ENCODE data around the gene LPO. TPM values are rescaled to one million over a fixed set of nuclear protein-coding genes. Genes with fewer than 3 reads are reported as not detected.
A peak's percentile ranks its signal among the peaks of the same experiment; 100 is the strongest.

Gene LPO
- total and polyA plus RNA-seq, 10 of the 15 experiments (the other 5 are each of a cell fraction or from before 2014, with no cell fraction given), result 0.03 to 0.11 (median 0.06) TPM; not detected in 7

DNA sequence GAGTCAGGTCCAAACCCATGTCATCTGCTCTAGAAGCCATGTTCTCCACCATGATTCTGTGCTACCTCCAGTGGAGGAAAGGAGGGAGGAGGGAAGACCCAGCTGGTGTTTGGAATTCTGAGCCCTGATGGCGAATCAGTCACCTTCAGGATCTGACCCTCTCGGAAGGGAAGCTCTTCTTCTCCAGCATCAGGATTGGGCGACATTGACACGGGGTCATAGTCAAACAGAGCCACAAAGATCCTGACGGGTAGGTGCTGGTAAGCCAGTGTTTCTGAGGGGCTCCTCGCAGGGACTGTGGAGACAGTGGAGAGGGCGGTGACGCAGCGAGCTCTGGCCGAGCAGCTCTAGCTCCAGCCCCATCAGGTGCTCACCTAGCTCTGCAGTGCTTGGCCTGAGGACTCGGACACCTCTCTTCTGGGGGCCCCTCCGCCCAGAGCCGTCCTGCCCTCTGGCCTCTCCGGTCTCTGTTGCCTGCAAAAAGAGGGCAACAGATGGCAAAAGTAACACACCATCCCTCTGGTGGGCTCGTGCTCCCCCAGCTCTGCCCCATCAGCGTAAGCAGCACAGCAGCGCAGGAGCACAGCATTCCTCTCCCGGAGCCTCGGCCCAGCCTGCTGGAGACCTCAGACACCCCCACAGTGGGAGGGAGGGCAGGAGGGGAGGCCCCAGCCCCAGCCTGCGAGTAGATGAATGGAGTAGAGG is 69.2 kb downstream of the LPO start:
- Histone ChIP-seq H3K4me2 (ENCODE audit: control insufficient read depth, insufficient read depth) (no peak overlapping the region), H3K36me3 (ENCODE audit: control insufficient read depth in 2 of 2, insufficient read depth in 2 of 2, low read length in 1 of 2) (0 out of 4 replicates have a peak, but pooled peaks cover 0 to 1% of the 10 kb centered on the region in 2 experiments), H3K27ac (ENCODE audit: control insufficient read depth, insufficient read depth) (no peak overlapping the region), H3K79me2 (ENCODE audit: control insufficient read depth, insufficient read depth, low read length) (no peaks in the 10 kb centered on the region), H3K9me3 (replicated peaks; ENCODE audit: control insufficient read depth, insufficient read depth, low read length) (no peaks in the 10 kb centered on the region), H2AFZ (ENCODE audit: control insufficient read depth, low read depth, low read length) (no peak overlapping the region), H3K9ac (ENCODE audit: control insufficient read depth, insufficient read depth, low read length) (no peak overlapping the region), H3K27me3 (replicated peaks in 1 of 2; ENCODE audit: control insufficient read depth in 2 of 2, insufficient read depth in 2 of 2, low read length in 1 of 2) (no peaks in the 10 kb centered on the region), H3K4me1 (ENCODE audit: control insufficient read depth, insufficient read depth, low read length) (no peaks in the 10 kb centered on the region), H3K4me3 (no peak overlapping the region), H4K20me1 (ENCODE audit: control insufficient read depth, insufficient read depth) (no peaks in the 10 kb centered on the region)
- DNase-seq (ENCODE audit: low read depth, low spot score) (no peak), FAIRE-seq (no peak), ATAC-seq (no peak)
- ChIA-PET CTCF (interaction anchor here (0.8 to 7.1 kb wide), 4 partner anchors 8 to 121 kb away, joined by 3 to 56 read pairs (median 5); partner anchors contain the start of gene RNF43), RAD21 (ENCODE audit: unreplicated experiment) (interaction anchor here (1.4 to 1.5 kb wide), 2 partner anchors 10 to 37 kb away, joined by 4 read pairs; no protein-coding TSS in a partner anchor), POLR2A (no interaction called here), SMC1A (ENCODE audit: uncharacterized antibody, unreplicated experiment) (interaction anchor here (0.8 to 1.4 kb wide), 4 partner anchors 16 to 144 kb away, joined by 3 to 5 read pairs (median 3); no protein-coding TSS in a partner anchor)
- BruUV-seq (replicated peaks), result no TSS peak
- in situ Hi-C loops (cut with MboI) (no loop called here), intact Hi-C loops (cut with micrococcal nuclease; ENCODE audit: unreplicated experiment) (no loop called here)
- TF ChIP-seq, protein P1, sequence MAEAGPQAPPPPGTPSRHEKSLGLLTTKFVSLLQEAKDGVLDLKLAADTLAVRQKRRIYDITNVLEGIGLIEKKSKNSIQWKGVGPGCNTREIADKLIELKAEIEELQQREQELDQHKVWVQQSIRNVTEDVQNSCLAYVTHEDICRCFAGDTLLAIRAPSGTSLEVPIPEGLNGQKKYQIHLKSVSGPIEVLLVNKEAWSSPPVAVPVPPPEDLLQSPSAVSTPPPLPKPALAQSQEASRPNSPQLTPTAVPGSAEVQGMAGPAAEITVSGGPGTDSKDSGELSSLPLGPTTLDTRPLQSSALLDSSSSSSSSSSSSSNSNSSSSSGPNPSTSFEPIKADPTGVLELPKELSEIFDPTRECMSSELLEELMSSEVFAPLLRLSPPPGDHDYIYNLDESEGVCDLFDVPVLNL (IDR thresholded peaks at IDR 0.05; ENCODE audit: low read depth, low read length), result no peak
- TF ChIP-seq MTA3 (IDR thresholded peaks at IDR 0.05; ENCODE audit: borderline replicate concordance, low read length) (no peak), ATF7 (IDR thresholded peaks at IDR 0.05; ENCODE audit: low read depth) (no peak), ASH2L (IDR thresholded peaks at IDR 0.05; ENCODE audit: borderline replicate concordance, low read depth) (no peak), POLR2A (IDR thresholded peaks at IDR 0.05; ENCODE audit: low read depth, low read length) (peak; percentile 23; the same call in 1 of the 2 replicates), ZNF274 (IDR thresholded peaks at IDR 0.05; ENCODE audit: insufficient read depth, insufficient read length) (no peak)
- TF ChIP-seq, protein P2, sequence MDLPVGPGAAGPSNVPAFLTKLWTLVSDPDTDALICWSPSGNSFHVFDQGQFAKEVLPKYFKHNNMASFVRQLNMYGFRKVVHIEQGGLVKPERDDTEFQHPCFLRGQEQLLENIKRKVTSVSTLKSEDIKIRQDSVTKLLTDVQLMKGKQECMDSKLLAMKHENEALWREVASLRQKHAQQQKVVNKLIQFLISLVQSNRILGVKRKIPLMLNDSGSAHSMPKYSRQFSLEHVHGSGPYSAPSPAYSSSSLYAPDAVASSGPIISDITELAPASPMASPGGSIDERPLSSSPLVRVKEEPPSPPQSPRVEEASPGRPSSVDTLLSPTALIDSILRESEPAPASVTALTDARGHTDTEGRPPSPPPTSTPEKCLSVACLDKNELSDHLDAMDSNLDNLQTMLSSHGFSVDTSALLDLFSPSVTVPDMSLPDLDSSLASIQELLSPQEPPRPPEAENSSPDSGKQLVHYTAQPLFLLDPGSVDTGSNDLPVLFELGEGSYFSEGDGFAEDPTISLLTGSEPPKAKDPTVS (IDR thresholded peaks at IDR 0.05; ENCODE audit: low read depth, low read length), result no peak
- 71% methylated on average over 20 of the region's 20 CpGs for WGBS (ENCODE audit: insufficient coverage, insufficient replicate concordance, low lambda C conversion rate, missing lambda C conversion rate)

Data from GM12878 (cell line).